ENCODE results near the gene KCNQ1.

The KCNQ1 gene, protein sequence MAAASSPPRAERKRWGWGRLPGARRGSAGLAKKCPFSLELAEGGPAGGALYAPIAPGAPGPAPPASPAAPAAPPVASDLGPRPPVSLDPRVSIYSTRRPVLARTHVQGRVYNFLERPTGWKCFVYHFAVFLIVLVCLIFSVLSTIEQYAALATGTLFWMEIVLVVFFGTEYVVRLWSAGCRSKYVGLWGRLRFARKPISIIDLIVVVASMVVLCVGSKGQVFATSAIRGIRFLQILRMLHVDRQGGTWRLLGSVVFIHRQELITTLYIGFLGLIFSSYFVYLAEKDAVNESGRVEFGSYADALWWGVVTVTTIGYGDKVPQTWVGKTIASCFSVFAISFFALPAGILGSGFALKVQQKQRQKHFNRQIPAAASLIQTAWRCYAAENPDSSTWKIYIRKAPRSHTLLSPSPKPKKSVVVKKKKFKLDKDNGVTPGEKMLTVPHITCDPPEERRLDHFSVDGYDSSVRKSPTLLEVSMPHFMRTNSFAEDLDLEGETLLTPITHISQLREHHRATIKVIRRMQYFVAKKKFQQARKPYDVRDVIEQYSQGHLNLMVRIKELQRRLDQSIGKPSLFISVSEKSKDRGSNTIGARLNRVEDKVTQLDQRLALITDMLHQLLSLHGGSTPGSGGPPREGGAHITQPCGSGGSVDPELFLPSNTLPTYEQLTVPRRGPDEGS

GRCh38 chr11:2444821-2445745 lies at the start of gene KCNQ1:
TSS of gene KCNQ1 (plus strand) at chr11:2445008. CDS start at chr11:2445099, 91 bp downstream.
- DNase-seq: peak in 2 of 3 experiments; percentile 64 to 71

DNA sequence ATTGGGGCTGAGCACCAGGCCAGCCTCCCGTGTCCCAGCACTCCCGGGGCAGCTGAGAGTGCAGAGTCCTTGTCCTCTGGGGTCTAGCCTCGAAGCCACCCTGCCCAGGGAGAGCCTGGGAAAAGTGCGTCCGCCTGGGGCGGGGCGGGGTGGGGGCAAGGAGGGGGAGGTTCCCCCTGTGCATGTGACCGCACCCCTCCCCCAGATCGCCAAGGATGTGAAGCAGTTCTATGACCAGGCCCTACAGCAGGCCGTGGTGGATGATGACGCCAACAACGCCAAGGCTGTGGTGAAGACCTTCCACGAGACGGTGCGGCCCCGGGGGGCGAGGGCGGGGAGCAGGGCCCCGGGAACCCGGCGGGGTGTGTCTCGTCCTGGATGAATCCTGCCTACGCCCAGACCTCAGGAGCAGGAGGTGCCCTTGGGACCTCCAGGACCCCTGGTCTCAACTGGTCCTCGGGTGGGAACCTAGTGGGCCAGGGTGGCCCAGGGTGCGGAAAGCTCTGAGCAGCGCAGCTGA lies 49.5 kb upstream of the KCNQ1 start:
- DNase-seq: no peak

DNA sequence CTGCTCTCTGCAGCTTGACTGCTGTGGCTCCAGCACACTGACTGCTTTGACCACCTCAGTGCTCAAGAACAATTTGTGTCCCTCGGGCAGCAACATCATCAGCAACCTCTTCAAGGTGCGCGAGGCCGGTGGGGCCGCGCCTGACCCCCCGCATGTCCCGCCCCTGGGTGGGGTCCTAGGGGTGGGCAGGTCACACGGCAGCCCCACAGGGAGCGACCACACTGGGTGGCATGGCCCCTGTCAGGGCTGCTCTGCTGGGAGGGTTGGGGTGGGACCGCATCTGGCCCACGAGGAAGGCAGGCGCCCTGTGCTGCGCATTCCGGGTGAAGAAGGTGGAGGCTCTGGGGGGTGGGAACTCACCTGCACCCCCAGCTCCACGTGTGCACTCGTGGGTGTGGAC lies 49.0 kb upstream of the KCNQ1 start:
- DNase-seq: no peak

- no peak for DNase-seq
Observed at GRCh38 chr11:2396471-2396870, 48.3 kb upstream of the KCNQ1 start.

- DNase-seq: no peak
Observed at GRCh38 chr11:2397005-2397404, 47.8 kb upstream of the KCNQ1 start.

DNA sequence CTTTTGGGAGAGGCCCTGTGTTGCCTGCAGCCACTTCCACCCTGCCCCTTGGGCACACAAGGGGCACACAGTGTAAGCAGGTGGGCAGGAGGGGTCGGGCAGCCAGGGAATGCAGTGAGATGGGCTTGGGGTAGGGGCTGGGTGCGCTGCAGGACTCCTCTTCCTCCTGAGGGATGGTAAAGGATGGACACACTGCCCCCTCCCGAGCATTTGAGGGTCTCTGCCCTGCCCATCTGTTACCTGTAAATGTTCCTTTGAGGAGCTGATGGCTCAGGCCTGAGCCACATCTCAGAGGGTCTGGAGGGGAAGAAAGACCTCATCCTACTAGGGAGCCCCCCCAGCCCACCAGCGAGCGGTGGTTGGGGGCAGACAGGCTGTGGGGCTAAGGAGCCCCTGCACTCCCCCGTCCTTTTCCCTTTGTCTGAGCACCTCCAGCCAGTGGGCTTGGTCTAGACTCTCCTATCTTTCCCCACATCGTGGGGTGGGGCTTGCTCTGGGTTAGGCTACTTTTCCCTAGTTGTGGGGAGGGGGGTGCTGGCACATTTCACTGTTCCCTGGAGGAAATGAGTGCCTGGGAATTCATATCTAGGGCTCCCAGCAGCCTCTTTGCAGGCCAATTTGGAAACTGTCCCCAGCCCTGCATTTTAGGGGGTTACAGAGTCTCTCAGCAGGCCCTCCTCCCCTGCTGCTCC lies 46.0 kb upstream of the KCNQ1 start:
- no peak for DNase-seq

GRCh38 chr11:2399488-2400068 lies 45.2 kb upstream of the KCNQ1 start:
- DNase-seq: peak in 1 of 3 experiments; percentile 51

- DNase-seq: peak; percentile 99 to 100 (median 100)
Observed at GRCh38 chr11:2400069-2400761, 44.6 kb upstream of the KCNQ1 start, which contains the start of gene TSSC4. TSS of gene TSSC4 (plus strand) at chr11:2400750. CDS start at chr11:2402634, 1,884 bp downstream.

DNA sequence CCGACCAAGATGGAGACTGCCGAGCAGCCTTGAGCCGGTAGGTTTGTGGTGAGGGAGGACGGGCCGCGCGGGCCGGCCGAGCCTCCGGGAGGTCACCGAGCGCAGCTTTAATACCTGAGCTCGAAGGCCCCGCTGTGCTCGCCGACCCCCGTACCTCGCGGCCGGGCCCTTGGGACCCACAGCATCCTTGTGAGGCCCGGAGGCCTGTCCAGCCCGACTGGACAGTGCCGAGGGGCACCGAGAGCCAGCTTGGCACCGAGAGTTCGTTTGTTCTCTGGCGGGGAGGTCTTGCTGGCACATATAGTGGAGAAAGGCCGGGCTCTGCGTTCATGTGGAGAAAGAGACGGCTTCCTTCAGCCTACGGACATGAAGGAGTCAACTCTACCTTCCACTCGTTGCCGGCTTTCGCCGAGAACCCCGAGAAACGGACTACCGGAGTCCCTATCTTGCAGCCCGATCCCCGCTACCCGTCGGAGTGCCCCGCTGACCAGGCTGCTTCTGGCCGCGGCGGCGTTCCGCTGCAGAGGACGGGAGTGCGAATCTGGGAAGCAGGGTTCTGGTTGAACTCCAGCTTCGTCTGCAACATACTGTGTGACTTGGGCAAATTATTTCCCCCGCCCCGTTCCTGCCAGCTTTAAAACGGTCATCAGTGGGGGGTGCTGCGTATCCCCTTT lies 43.9 kb upstream of the KCNQ1 start:
- peak in 1 of 3 experiments; percentile 43 for DNase-seq

- DNase-seq: no peak
Observed at GRCh38 chr11:2401436-2401984, 43.3 kb upstream of the KCNQ1 start.

GRCh38 chr11:2402106-2402505 lies 42.7 kb upstream of the KCNQ1 start:
- DNase-seq: no peak

DNA sequence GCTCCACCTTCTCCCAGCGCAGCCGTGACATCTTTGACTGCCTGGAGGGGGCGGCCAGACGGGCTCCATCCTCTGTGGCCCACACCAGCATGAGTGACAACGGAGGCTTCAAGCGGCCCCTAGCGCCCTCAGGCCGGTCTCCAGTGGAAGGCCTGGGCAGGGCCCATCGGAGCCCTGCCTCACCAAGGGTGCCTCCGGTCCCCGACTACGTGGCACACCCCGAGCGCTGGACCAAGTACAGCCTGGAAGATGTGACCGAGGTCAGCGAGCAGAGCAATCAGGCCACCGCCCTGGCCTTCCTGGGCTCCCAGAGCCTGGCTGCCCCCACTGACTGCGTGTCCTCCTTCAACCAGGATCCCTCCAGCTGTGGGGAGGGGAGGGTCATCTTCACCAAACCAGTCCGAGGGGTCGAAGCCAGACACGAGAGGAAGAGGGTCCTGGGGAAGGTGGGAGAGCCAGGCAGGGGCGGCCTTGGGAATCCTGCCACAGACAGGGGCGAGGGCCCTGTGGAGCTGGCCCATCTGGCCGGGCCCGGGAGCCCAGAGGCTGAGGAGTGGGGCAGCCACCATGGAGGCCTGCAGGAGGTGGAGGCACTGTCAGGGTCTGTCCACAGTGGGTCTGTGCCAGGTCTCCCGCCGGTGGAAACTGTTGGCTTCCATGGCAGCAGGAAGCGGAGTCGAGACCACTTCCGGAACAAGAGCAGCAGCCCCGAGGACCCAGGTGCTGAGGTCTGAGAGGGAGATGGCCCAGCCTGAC lies 41.7 kb upstream of the KCNQ1 start:
- DNase-seq: no peak

DNA sequence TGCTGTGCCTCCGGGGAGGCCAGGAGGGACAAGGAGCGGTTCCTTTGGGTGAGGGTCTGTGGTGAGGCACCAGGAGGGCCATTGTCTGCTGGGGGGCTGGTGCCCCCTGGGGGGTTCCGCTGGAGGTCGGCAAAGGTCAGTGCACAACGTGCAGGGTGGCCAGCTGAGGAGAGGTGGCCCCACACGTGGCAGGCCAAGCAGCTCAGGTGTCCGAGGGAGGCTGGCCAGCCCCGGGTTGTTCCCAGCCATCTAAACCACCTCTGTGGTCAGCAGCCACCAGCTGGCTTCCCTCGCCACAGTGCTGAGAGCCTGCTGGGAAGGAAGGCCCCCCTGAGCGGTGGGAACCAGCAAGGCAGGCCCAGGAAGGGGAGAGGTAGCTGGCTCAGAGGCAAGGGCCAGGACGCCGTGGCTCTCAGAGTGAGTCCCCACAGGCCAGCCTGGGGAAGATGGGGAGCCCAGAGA lies 40.0 kb upstream of the KCNQ1 start:
- no peak for DNase-seq

DNA sequence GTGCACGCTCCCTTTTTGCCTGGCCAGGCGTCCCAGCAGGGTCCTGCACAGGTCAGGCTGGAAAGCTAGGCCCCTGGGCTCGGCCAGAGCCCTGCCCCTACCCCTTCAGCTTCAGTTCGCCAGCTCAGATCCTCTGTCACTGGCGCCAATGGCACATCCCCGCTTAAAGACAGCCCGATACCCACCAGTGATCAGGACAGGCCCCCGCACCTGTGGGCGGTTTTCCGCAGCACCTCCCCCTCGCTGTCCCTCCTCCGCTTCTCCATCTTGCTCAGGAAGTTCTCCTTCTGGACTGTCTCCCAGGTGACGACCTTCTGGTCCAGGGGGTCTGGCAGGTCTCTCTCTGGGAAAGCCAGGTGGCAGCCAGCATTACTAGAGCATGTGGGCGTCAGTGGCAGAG lies 38.4 kb upstream of the KCNQ1 start:
- no peak for DNase-seq

DNA sequence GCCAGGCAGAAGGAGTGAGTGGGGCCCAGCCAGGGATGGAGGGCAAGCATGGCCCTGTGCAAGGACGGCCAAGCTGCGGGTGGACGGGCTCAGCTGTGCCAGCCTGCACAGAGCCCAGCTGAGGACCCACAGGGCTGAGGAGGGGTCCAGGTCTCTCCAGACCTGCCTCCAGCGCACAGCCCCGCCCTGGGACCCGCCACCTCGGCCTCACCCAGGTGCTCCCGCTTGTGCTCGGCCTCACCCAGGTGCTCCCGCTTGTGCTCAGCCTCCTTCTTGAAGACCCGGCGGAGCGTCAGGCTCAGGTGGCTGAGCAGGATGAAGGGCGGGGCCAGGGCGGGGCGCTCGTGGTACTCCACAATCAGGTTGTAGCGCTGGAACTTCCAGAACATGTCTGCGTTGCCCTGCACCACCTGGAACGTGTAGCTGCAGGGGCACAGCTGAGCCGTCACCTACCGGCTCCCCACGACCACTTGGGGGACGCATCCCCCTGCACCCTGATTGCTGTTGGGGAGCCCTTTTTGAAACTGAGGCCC lies 37.9 kb upstream of the KCNQ1 start:
- no peak for DNase-seq

- DNase-seq: no peak
Observed at GRCh38 chr11:2408671-2409070, 36.1 kb upstream of the KCNQ1 start.

DNA sequence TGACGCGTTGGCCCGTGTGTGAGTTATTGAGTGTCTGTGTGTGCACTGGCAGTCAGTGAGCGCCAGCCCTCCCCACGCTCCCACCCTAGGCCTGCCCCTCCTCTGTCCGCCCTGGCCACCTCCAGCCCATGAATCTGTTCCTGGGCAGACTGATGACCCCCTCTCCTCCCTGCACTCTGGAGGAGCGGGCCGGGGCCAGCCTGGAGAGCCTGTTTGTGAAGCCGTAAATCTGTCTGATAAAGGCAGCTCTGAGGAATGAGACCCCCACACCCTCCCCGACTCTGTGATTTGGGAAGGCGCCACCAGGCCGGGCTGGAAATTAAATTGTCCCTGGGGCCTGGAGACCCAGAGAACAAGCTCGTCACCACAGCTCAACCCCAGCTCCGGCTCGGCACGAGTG lies 35.7 kb upstream of the KCNQ1 start:
- DNase-seq: peak in 1 of 3 experiments; percentile 40

DNA sequence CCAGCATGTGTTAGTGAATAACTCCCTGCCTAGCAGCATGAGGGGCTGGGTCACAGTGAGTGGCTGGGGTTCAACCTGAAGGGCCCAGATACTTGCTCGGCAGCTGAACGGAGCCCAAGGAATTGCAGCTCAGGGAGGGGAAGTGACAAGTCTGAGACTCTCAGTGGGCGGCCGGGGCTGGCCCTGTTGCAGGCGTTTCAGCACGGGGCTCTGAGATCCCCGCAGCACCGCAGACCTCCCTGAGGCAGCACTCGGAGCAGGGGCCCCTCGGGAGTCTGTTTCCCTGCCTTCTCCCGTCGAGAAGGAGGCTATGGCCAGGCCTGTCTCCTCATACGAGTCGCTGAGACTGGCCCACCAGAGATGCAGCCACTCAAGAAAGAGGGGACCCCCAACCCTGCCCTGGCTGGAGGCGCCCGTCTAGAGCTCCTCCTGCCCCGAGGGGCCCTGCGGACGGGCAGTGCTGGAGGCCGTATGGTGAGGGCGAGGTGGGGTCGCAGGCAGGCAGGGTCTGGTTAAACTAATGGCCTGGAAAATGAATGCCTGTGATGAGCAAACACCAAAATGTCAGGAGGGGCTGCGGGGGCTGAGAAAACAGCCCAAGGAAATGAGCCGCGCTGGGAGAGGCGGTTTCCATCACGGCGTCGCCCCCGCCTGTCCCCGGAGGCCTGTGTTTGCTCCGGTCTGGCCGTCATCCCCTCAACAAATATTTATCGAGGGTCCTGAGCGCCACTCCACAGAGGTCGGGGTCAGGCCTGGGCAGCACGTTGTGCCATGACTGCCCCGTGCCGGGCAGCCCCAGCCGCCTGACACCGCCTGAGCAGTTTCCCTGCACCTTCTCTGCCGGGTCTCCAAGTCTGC lies 35.0 kb upstream of the KCNQ1 start:
- peak in 1 of 3 experiments; percentile 40 for DNase-seq
